Memory B cell (primary cell): Measurements from ENCODE around the gene NINJ2.
"Not testable (repeated sequence)": the region's sequence is repeated elsewhere in the genome, so short reads cannot be mapped to it uniquely, and the experiment has no call there.

Experiments
- ATAC-seq: fragments of 150-1000 bp; cut with Tn5 transposase; 2 replicates; pipeline ENCODE4 v1.10.0; 2021; ENCODE audit warnings: low read depth, mild to moderate bottlenecking, moderate library complexity
- DNase-seq, 2 donors: peaks; one replicate each; pipeline ENCODE4 v3.0.0; 2022; ENCODE audit warnings: low spot score in 2 of 2
- H3K27ac Mint-ChIP-seq: one replicate; pipeline ENCODE4 v1.8.0; 2022; ENCODE audit warnings: mild to moderate bottlenecking, moderate library complexity, mixed read lengths
- H3K27me3 Mint-ChIP-seq: one replicate; pipeline ENCODE4 v1.8.0; 2022; ENCODE audit warnings: mixed read lengths
- H3K36me3 Mint-ChIP-seq: one replicate; pipeline ENCODE4 v1.8.0; 2022; ENCODE audit warnings: mild to moderate bottlenecking, mixed read lengths
- H3K4me1 Mint-ChIP-seq: one replicate; pipeline ENCODE4 v1.8.0; 2022; ENCODE audit warnings: mixed read lengths
- H3K4me3 Mint-ChIP-seq: one replicate; pipeline ENCODE4 v1.8.0; 2022; ENCODE audit warnings: mild to moderate bottlenecking, moderate library complexity, mixed read lengths
- H3K9me3 Mint-ChIP-seq: one replicate; pipeline ENCODE4 v1.8.0; 2022; ENCODE audit warnings: mixed read lengths

NINJ2 gene

GRCh38 chr12:587132-588023 is 75.9 kb downstream of the NINJ2 start:
- Mint-ChIP-seq H3K27ac (no peak overlapping the region), H3K4me1 (peaks cover 6% of the 10 kb centered on the region)
- DNase-seq: no peak

DNA sequence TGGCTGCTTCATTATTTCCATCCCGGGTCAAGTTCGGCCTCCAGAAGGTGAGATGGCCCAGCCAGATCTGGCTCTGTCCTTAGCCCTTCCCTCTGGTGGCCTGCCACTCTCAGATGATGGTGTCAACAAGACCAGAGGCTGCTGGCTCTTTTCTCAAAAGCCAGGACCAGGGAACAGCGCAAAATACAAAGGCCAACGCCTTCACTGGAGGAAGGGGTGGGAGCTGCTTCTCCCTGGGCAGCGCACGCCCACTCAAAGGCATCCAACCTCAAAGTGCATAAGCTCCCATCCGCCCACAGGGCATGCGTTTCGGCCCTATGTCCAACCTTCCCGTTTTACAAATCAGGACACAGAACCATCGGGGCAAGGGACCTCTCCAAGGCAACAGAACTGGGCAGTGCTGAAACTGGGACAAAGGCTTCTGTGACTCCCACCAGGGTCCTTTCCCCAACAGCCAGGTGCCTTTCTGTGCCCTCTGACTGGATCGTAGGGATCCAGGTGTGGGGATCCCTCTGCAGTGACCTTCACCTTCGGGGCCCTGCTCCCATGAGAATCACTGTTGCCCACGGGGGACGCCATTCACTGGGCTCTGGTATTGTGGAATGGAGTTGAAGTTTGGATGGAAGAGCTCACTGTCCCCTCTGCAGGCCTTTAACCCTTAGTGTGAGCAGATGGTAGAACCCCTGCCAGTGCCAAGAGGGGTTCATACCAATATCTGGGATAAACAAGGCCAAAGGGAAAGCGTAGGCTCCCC is 76.8 kb downstream of the NINJ2 start:
- H3K27ac Mint-ChIP-seq: no peak overlapping the region
- no peaks in the 10 kb centered on the region for H3K27me3 Mint-ChIP-seq
- no peak for ATAC-seq
- H3K4me1 Mint-ChIP-seq: peaks cover 6% of the 10 kb centered on the region
- H3K36me3 Mint-ChIP-seq: peaks cover 3% of the 10 kb centered on the region
- no peak overlapping the region for H3K4me3 Mint-ChIP-seq
- H3K9me3 Mint-ChIP-seq: no peaks in the 10 kb centered on the region
- no peak for DNase-seq

More at GRCh38 chr12:587132-588023, 75.9 kb downstream of the NINJ2 start:
- Mint-ChIP-seq H3K27me3 (no peaks in the 10 kb centered on the region), H3K4me3 (no peak overlapping the region), H3K9me3 (no peaks in the 10 kb centered on the region), H3K36me3 (peaks cover 3% of the 10 kb centered on the region)
- ATAC-seq: no peak

DNA sequence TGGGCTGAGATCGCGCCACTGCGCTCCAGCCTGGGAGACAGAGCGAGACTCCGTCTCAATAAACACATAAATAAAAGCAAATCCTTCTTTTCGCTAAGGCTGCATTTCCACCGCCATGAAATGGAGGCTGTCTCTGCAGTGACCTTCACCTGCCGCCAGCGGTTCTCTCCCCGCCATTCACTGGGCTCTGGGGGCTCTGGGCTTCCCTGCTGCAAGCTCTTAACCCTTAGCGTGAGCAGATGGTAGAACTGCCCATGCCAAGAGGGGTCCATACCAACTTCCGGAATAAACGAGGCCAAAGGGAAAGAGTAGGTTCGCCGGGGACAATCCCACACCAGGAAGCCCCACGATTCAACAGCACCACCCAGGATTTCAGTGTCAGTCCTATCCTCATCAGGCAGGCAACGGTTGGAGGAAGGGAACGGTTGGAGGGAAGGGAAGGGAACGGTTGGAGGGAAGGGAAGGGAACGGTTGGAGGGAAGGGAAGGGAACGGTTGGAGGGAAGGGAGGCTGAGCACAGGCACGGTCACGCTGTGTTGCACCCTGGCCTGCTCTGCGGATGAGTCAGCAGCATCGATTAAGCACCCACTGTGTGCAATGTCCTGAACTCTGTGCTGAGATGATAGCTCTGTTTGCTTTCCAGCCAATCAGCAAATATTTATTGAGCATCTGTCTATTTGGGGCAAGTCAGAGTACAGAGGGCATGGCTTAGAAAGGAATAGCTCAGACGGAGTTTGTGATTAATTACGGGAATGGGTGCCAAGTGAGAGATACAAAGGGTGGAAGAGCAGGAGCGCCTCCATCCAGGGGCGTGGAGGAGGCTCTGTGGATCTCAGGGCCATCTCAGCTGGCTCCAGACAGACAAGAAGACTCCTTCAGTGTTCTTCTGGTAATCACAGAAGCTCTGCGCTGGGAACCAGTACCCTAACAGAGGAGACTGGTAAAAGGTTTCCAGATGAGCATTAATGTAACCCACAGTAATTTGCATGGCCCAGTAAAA is 77.9 kb downstream of the NINJ2 start:
- ATAC-seq: no peak
- H3K9me3 Mint-ChIP-seq: no peaks in the 10 kb centered on the region
- H3K36me3 Mint-ChIP-seq: peaks cover 3% of the 10 kb centered on the region
- no peak for DNase-seq
- H3K27ac Mint-ChIP-seq: no peak overlapping the region
- no peaks in the 10 kb centered on the region for H3K27me3 Mint-ChIP-seq
- H3K4me1 Mint-ChIP-seq: peaks cover 10% of the 10 kb centered on the region
- H3K4me3 Mint-ChIP-seq: no peak overlapping the region

DNA sequence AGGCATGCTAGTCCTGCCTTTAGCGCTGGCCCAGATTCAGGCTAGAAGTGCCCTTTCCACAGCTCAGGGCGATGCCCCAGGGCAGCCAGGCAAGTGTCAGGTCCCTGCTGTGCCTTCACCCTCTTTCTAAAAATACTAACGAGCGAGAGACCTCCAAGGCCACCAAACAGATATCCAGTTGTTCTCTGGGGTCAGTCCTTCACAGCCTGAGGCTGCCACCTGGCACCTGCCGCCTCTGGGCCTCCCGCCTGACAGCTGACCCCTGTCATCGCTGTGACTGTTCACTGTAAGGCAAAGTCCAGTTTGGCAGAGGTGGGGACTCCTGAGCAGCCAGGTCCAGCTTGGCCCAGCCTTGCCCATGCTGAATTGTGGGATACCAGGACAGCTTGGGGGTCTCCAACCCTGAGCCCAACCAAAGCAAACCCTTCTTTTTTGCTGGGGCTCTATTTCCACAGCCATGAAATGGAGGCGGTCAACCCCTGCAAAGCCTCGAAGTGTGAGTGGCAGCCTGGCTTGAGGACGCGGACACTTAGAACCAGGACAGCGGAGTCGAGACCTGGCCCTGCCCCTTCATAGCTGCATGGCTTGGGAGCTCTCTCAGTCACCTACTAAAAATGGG is 79.9 kb downstream of the NINJ2 start:
- H3K4me3 Mint-ChIP-seq: no peak overlapping the region
- no peak for DNase-seq
- no peak for ATAC-seq
- no peaks in the 10 kb centered on the region for H3K9me3 Mint-ChIP-seq
- H3K27me3 Mint-ChIP-seq: no peaks in the 10 kb centered on the region
- H3K27ac Mint-ChIP-seq: no peak overlapping the region
- H3K4me1 Mint-ChIP-seq: peaks cover 10% of the 10 kb centered on the region
- H3K36me3 Mint-ChIP-seq: peaks cover under 1% of the 10 kb centered on the region

DNA sequence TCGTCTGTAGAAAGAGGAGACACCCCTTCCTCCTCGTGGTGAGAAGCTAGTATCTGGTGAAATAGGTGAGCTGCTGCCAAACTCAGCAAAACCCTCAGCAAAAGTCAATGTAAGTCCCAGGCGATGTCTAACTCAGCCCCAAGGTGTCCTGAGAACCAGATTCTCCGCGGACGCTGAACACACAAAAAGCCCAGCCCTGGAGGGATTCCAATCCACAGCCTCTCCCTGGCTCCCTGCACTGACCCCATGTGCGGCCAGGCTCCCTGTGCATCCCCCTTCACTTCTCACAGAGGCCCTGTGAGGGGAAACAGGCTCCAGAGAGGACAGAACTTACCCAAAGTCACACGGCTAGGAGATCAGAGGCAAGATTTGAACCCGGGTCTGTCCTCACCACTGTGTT is 81.5 kb downstream of the NINJ2 start:
- H3K27ac Mint-ChIP-seq: no peak overlapping the region
- no peak overlapping the region for H3K4me3 Mint-ChIP-seq
- H3K4me1 Mint-ChIP-seq: peaks cover 11% of the 10 kb centered on the region
- H3K36me3 Mint-ChIP-seq: no peaks in the 10 kb centered on the region
- DNase-seq (no peak), ATAC-seq (no peak)
- H3K27me3 Mint-ChIP-seq: no peaks in the 10 kb centered on the region
- H3K9me3 Mint-ChIP-seq: no peaks in the 10 kb centered on the region

GRCh38 chr12:581321-581720 is 81.9 kb downstream of the NINJ2 start:
- DNase-seq (no peak), ATAC-seq (no peak)
- Mint-ChIP-seq H3K4me3 (no peak overlapping the region), H3K9me3 (no peaks in the 10 kb centered on the region), H3K27me3 (no peaks in the 10 kb centered on the region), H3K36me3 (no peaks in the 10 kb centered on the region), H3K4me1 (peaks cover 13% of the 10 kb centered on the region), H3K27ac (no peak overlapping the region)

DNA sequence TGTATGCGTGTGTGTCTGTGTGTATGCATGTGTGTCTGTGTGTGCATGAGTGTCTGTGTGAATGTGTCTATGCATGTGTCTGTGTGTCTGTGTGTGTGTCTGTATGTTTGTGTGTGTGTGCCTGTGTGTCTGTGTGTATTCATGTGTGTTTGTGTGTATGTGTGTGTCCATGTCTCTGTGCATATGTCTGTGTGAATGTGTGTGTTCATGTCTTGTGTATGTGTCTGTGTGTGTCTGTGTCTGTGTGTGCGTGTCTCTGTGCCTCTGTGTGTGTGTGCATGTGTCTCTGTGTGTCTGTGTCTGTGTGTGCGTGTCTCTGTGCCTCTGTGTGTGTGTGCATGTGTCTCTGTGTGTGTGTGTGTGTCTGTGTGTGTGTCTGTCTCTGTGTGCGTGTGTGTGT is 82.4 kb downstream of the NINJ2 start:
- Mint-ChIP-seq H3K9me3 (no peaks in the 10 kb centered on the region), H3K36me3 (no peaks in the 10 kb centered on the region)
- no peak for ATAC-seq

DNA sequence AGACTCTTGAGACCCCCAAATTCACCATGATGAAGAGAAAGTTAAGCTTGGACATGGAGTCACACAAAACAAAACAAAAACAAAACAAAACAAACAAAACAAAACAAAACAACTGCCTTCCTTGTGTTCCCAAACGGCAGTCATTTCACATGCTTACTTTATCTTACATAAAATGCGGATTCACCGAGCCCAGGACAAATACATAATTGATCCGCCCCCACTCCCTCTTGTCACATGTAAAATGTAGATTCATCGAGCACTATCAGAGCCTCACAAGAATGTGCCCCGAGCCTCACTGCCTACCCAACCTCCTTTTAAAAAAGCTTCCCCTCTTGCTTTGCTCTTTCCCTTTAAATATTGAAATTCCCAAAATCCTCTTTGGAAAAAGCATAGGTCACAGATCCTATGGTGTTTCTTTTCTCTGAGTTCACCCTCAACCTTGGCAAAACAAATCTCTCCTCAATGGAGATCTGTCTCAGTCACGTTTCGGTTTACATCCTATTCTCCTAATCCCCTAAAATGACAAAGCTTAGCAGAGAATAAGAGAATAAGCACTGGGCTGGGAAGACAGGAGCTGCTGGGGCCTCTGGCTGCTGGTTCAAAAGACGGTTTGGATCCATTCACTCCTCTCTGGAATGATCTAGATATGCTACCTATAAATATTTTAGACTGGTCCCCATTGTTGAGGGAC is 83.7 kb downstream of the NINJ2 start:
- no peaks in the 10 kb centered on the region for H3K9me3 Mint-ChIP-seq

More for the DNA sequence above, 82.4 kb downstream of the NINJ2 start:
- DNase-seq: no peak
- Mint-ChIP-seq H3K4me3 (no peak overlapping the region), H3K27ac (no peak overlapping the region), H3K27me3 (no peaks in the 10 kb centered on the region), H3K4me1 (peaks cover 12% of the 10 kb centered on the region)

DNA sequence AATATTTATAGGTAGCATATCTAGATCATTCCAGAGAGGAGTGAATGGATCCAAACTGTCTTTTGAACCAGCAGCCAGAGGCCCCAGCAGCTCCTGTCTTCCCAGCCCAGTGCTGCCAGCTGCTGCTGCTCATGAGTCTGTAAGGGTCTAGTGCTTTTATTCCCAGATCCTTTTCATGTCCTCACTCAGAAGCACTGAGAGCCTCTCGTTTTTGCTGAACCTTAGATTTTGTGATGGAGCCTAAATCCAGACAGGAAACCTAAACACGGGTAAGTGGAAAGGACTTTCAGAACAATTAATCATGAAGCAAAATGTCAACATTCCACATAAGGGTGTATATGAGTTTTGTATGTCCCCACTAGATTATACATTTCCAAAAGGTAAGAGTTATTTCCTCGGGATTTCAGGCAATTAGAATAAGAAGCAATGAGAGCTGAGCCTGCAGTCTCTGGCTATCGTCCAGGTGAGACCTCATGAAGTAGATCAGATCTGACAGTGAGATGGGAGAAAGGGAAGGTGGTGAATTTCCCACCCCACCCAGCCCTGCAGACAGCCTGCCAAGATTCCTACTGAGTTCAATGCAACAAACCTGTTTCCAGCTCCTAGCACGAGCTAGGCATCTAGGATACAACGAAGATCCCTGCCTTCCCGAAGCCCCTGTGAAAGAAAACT is 84.4 kb downstream of the NINJ2 start:
- no peak overlapping the region for H3K27ac Mint-ChIP-seq
- DNase-seq (no peak), ATAC-seq (no peak)
- H3K27me3 Mint-ChIP-seq: no peaks in the 10 kb centered on the region
- H3K4me1 Mint-ChIP-seq: peaks cover 8% of the 10 kb centered on the region
- H3K9me3 Mint-ChIP-seq: no peaks in the 10 kb centered on the region
- H3K4me3 Mint-ChIP-seq: no peak overlapping the region
- no peaks in the 10 kb centered on the region for H3K36me3 Mint-ChIP-seq

More for the DNA sequence above, 83.7 kb downstream of the NINJ2 start:
- DNase-seq (no peak), ATAC-seq (no peak)
- Mint-ChIP-seq H3K4me3 (no peak overlapping the region), H3K27me3 (no peaks in the 10 kb centered on the region), H3K4me1 (peaks cover 8% of the 10 kb centered on the region), H3K27ac (no peak overlapping the region), H3K36me3 (no peaks in the 10 kb centered on the region)

GRCh38 chr12:577994-578747 is 85.1 kb downstream of the NINJ2 start:
- ATAC-seq, H3K36me3 Mint-ChIP-seq, DNase-seq, H3K4me1 Mint-ChIP-seq, H3K27me3 Mint-ChIP-seq, H3K9me3 Mint-ChIP-seq, H3K27ac Mint-ChIP-seq, H3K4me3 Mint-ChIP-seq: not testable (repeated sequence)

GRCh38 chr12:576615-577110 is 86.6 kb downstream of the NINJ2 start:
- Mint-ChIP-seq H3K9me3 (no peaks in the 10 kb centered on the region), H3K4me1 (peaks cover 8% of the 10 kb centered on the region), H3K27me3 (no peaks in the 10 kb centered on the region), H3K4me3 (peak overlapping the region; percentile 64), H3K27ac (no peak overlapping the region), H3K36me3 (no peaks in the 10 kb centered on the region)
- no peak for ATAC-seq
- DNase-seq: no peak
